ENCODE data around the gene ACHE. TPM values are rescaled to one million over a fixed set of nuclear protein-coding genes. Genes with fewer than 3 reads are reported as not detected.
"Not testable (repeated sequence)": the region's sequence is repeated elsewhere in the genome, so short reads cannot be mapped to it uniquely, and the experiment has no call there.

Gene ACHE
- 10 to 100 TPM in 1 of 2 donors, 1 to 10 TPM in 1; 5.3 to 11.7 TPM for total RNA-seq

- H3K36me3 ChIP-seq: no peaks in the 10 kb centered on the region
- peaks cover 20% of the 10 kb centered on the region for H3K4me1 ChIP-seq
- no peak within 1 kb of the TSS for H3K27ac ChIP-seq
- intact Hi-C loops (cut with DNase I): loop anchor here (5.0 kb wide), 1 partner anchor 182 kb away; no protein-coding TSS in a partner anchor
- H3K9ac ChIP-seq (ENCODE audit: low read depth in 2 of 2, low read length in 2 of 2): peak within 1 kb of the TSS; percentile 61 to 66
- DNase-seq: no peak
- H3K4me3 ChIP-seq: peak within 1 kb of the TSS; percentile 44
- peaks cover 21% of the 10 kb centered on the region for H3K27me3 ChIP-seq
- H3K9me3 ChIP-seq: no peaks in the 10 kb centered on the region
- TF ChIP-seq CTCF (IDR thresholded peaks at IDR 0.05): no peak
These were observed at the start of gene ACHE for GRCh38 chr7:100895701-100895955. Gene ACHE (minus strand): TSS chr7:100895888. CDS start chr7:100894232, 1,656 bp downstream.

DNA sequence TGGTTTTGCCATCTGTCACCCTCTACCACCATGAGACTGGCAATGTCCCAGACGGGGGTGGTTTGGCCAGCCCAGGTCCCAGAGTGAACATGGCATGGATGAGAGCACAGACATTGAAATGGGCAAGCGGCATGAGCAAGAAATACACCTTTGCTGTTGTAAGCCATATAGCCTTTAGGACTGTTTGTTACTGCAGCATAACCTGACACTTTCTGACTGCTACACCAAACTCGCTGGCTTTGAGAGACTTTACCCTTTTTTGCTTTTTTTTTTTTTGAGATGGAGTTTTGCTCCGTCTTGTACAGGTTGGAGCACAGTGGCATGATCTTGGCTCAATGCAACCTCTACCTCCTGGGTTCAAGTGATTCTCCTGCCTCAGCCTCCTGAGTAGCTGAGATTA is 48.5 kb upstream of the ACHE start:
- Histone ChIP-seq H3K36me3 (no peaks in the 10 kb centered on the region), H3K9me3 (no peaks in the 10 kb centered on the region), H3K4me3 (no peak overlapping the region), H3K4me1 (no peaks in the 10 kb centered on the region), H3K27ac (no peak overlapping the region), H3K27me3 (no peaks in the 10 kb centered on the region), H3K9ac (ENCODE audit: low read depth in 2 of 2, low read length in 2 of 2) (no peak overlapping the region)
- no peak for TF ChIP-seq CTCF (IDR thresholded peaks at IDR 0.05)
- intact Hi-C loops (cut with DNase I): no loop called here
- DNase-seq: no peak

DNA sequence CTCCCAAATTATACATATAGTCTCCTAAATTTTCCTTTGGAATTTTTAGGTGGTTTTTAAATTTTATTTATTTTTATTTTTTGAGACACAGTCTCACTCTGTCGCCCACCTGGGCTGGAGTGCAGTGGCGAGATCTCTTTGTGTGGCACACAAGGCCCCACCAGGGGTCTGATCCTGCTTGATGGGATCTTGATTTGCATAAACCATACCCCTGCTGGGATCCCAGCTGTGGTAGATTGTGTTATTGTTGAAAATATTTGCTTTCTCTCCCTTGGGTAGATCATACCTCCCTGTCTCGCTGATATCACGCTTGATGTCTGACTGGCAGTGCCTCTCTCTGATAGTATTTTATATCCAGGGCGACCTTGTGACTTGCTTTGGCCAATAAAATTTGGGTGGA is 48.0 kb upstream of the ACHE start:
- Histone ChIP-seq H3K9ac (ENCODE audit: low read depth in 2 of 2, low read length in 2 of 2) (no peak overlapping the region), H3K27me3 (no peaks in the 10 kb centered on the region), H3K4me1 (no peaks in the 10 kb centered on the region), H3K27ac (no peak overlapping the region), H3K36me3 (no peaks in the 10 kb centered on the region), H3K9me3 (no peaks in the 10 kb centered on the region), H3K4me3 (no peak overlapping the region)
- TF ChIP-seq CTCF (IDR thresholded peaks at IDR 0.05): no peak
- DNase-seq: no peak
- intact Hi-C loops (cut with DNase I): no loop called here

DNA sequence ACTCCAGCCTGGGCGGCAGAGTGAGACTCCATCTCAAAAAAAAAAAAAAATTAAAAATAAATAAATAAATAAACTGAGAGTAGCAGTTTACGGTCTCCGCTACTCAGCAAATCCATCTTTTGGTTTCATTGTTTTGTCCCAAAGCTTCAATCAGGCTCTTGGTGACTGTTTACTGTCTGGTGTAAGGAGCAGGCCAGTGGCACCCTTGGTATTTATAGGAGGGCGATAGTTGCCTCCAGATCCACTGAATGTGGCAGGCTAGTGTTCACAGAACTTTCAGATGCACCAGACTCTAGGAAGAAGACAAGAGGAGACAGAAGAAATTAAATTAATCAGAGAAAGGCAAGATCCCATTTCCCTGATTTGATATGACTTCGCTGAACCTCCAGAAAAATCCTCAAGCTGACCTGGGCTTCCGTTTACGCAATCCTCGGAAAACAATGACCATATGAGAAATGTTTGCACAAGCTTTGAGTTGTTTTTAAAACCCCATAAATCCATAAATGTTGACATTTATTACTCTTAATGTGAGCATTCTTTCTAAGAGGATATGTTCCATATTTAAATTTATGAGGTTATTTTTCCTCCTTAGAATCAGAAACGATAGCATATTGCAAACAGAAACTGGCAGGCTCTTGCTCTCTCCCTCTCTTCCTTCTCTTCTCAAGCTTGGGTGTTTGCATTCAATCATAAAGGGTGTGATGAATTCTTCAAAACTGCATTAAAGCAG is 46.5 kb upstream of the ACHE start:
- DNase-seq: peak; percentile 70
- H3K27me3 ChIP-seq: no peaks in the 10 kb centered on the region
- H3K4me3 ChIP-seq: no peak overlapping the region
- H3K9ac ChIP-seq (ENCODE audit: low read depth in 2 of 2, low read length in 2 of 2): no peak overlapping the region
- H3K9me3 ChIP-seq: no peaks in the 10 kb centered on the region
- no peaks in the 10 kb centered on the region for H3K4me1 ChIP-seq
- no peak for TF ChIP-seq CTCF (IDR thresholded peaks at IDR 0.05)
- no peaks in the 10 kb centered on the region for H3K36me3 ChIP-seq
- peak overlapping the region; percentile 22 for H3K27ac ChIP-seq
- intact Hi-C loops (cut with DNase I): no loop called here

- H3K27me3 ChIP-seq; H3K4me1 ChIP-seq; H3K4me3 ChIP-seq; intact Hi-C loops (cut with DNase I); H3K9ac ChIP-seq (ENCODE audit: low read depth in 2 of 2, low read length in 2 of 2); H3K36me3 ChIP-seq; H3K27ac ChIP-seq; H3K9me3 ChIP-seq; DNase-seq: not testable (repeated sequence)
These were observed 40.5 kb upstream of the ACHE start for GRCh38 chr7:100936167-100936566.

GRCh38 chr7:100935381-100935780 is 39.7 kb upstream of the ACHE start:
- H3K27ac ChIP-seq; H3K36me3 ChIP-seq; H3K27me3 ChIP-seq; H3K4me3 ChIP-seq; DNase-seq; H3K4me1 ChIP-seq; H3K9me3 ChIP-seq; intact Hi-C loops (cut with DNase I); H3K9ac ChIP-seq (ENCODE audit: low read depth in 2 of 2, low read length in 2 of 2): not testable (repeated sequence)

All from colonic mucosa (tissue), 4 donors.